Liver (tissue), 9 donors: ENCODE results near the gene AGBL4. TPM values are rescaled to one million over a fixed set of nuclear protein-coding genes. Genes with fewer than 3 reads are reported as not detected.

ENCODE experiments used
- DNase-seq: peaks from one replicate; pipeline ENCODE4 v3.0.0-alpha.2; 2017; ENCODE audit warnings: low spot score
- H3K27ac ChIP-seq, 2 donors: one replicate each; pipeline ENCODE4 v1.7.0; 2013; ENCODE audit warnings: inconsistent platforms in 2 of 2, low read length in 2 of 2, control low read depth in 1 of 2, low read depth in 1 of 2, mild to moderate bottlenecking in 1 of 2
- H3K27me3 ChIP-seq, 4 donors: one replicate each; pipeline versions ENCODE4 v1.6.1 to v1.7.0; 2013; ENCODE audit warnings: low read length in 3 of 4, inconsistent platforms in 1 of 4, mild to moderate bottlenecking in 1 of 4, moderate library complexity in 1 of 4; ENCODE audit not compliant: control insufficient read depth in 4 of 4, insufficient read depth in 4 of 4
- H3K36me3 ChIP-seq, 4 donors: one replicate each; pipeline versions ENCODE4 v1.6.1 to v1.7.0; 2013; ENCODE audit warnings: low read length in 3 of 4, mild to moderate bottlenecking in 3 of 4, low read depth in 1 of 4, moderate library complexity in 1 of 4; ENCODE audit not compliant: control insufficient read depth in 4 of 4, insufficient read depth in 3 of 4
- H3K4me1 ChIP-seq, 4 donors: one replicate each; pipeline versions ENCODE4 v1.6.1 to v1.7.0; 2013; ENCODE audit warnings: low read length in 3 of 4, mild to moderate bottlenecking in 3 of 4, moderate library complexity in 1 of 4; ENCODE audit not compliant: control insufficient read depth in 4 of 4, insufficient read depth in 4 of 4
- H3K4me3 ChIP-seq, 3 donors: one replicate each; pipeline versions ENCODE4 v1.6.1 to v1.7.0; 2013; ENCODE audit warnings: low read length in 3 of 3, control low read depth in 1 of 3, low read depth in 1 of 3, mild to moderate bottlenecking in 1 of 3
- H3K9ac ChIP-seq, 2 donors: one replicate each; pipeline ENCODE4 v1.7.0; 2013; ENCODE audit warnings: low read length in 2 of 2, mild to moderate bottlenecking in 2 of 2, moderate library complexity in 2 of 2, control low read depth in 1 of 2, low read depth in 1 of 2
- H3K9me3 ChIP-seq, 4 donors: one replicate each; pipeline versions ENCODE4 v1.6.1 to v1.7.0; 2013; ENCODE audit warnings: low read length in 3 of 4; ENCODE audit not compliant: control insufficient read depth in 4 of 4
- ATF3 ChIP-seq: IDR thresholded peaks from 2 replicates; pipeline ENCODE4 v1.6.1; 2016; ENCODE audit warnings: antibody characterized with exemption
- EGR1 ChIP-seq, 2 donors: IDR thresholded peaks; 2 replicates each; pipeline ENCODE4 v1.6.1; 2016 to 2018; ENCODE audit warnings: antibody characterized with exemption in 2 of 2, low read depth in 2 of 2
- FOXA1 ChIP-seq: IDR thresholded peaks from 2 replicates; pipeline ENCODE4 v1.6.1; 2016; ENCODE audit warnings: antibody characterized with exemption
- FOXA2 ChIP-seq: IDR thresholded peaks from 2 replicates; pipeline ENCODE4 v1.6.1; 2016; ENCODE audit warnings: antibody characterized with exemption
- GABPA ChIP-seq, 2 donors: IDR thresholded peaks in 1 of 2; conservative IDR thresholded peaks in 1 of 2; 2 replicates each; pipeline ENCODE4 v1.6.1; 2016; ENCODE audit warnings: antibody characterized with exemption in 2 of 2, mild to moderate bottlenecking in 1 of 2, moderate library complexity in 1 of 2
- HNF4A ChIP-seq, 2 donors: conservative IDR thresholded peaks; 2 replicates each; pipeline ENCODE4 v1.6.1; 2016; ENCODE audit warnings: antibody characterized with exemption in 2 of 2, mild to moderate bottlenecking in 2 of 2
- HNF4G ChIP-seq: IDR thresholded peaks from 2 replicates; pipeline ENCODE4 v1.6.1; 2016; ENCODE audit warnings: antibody characterized with exemption
- JUND ChIP-seq, 2 donors: IDR thresholded peaks; 2 replicates each; pipeline ENCODE4 v1.6.1; 2016; ENCODE audit warnings: antibody characterized with exemption in 2 of 2
- MAX ChIP-seq: IDR thresholded peaks from 2 replicates; pipeline ENCODE4 v1.6.1; 2016; ENCODE audit warnings: antibody characterized with exemption
- NR2F2 ChIP-seq: IDR thresholded peaks from 2 replicates; pipeline ENCODE4 v1.6.1; 2016; ENCODE audit warnings: antibody characterized with exemption
- RAD21 ChIP-seq, 2 donors: IDR thresholded peaks; 2 replicates each; pipeline ENCODE4 v1.6.1; 2016; ENCODE audit warnings: antibody characterized with exemption in 2 of 2, mild to moderate bottlenecking in 2 of 2
- REST ChIP-seq: IDR thresholded peaks from 2 replicates; pipeline ENCODE4 v1.6.1; 2016; ENCODE audit warnings: antibody characterized with exemption, mild to moderate bottlenecking
- TAF1 ChIP-seq: conservative IDR thresholded peaks from 2 replicates; pipeline ENCODE4 v1.6.1; 2016; ENCODE audit warnings: antibody characterized with exemption, mild to moderate bottlenecking
- YY1 ChIP-seq: IDR thresholded peaks from 2 replicates; pipeline ENCODE4 v1.6.1; 2016; ENCODE audit warnings: antibody characterized with exemption, mild to moderate bottlenecking
- WGBS: extraction: QIAGEN DNeasy Blood & Tissue Kit; methylation state at CpG from one replicate; pipeline ENCODE4 v1.1.7; 2013; 5-methylcytosine and 5-hydroxymethylcytosine counted together
- polyA plus RNA-seq, 2 donors: library from polyadenylated mRNA; stranded (reverse) in 1 of 2; unstranded in 1 of 2; fragments of 200-250 nt in 1 of 2; fragments of >200 nt in 1 of 2; fragmentation: Nextera tagmentation in 1 of 2; extraction: Ambion mirVana in 1 of 2; gene quantifications; one replicate each; pipeline versions ENCODE4 v1.2.1 to v1.2.3, GENCODE V29; 2013 to 2015
- total RNA-seq, 2 donors: library from RNA; depleted of rRNA; stranded (reverse); fragments of >200 nt; gene quantifications; one replicate each; pipeline ENCODE4 v1.2.3, GENCODE V29; 2014
- TF ChIP-seq, protein P1 (sequence below): IDR thresholded peaks from 2 replicates; pipeline ENCODE4 v1.6.1; 2016; ENCODE audit warnings: antibody characterized with exemption
- TF ChIP-seq, protein P2 (sequence below): fragments of 150-350 bp; IDR thresholded peaks from 2 replicates; pipeline ENCODE4 v1.5.1; 2017; ENCODE audit warnings: improper control_type of control experiment, low read depth, low read length; ENCODE audit not compliant: missing input control
- donor health status: healthy.
- donor health status: healthy.
- donor health status: healthy.
- donor health status: healthy.
- donor health status: healthy.

AGBL4 gene
- total and polyA plus RNA-seq, 4 donors = 0.75 to 0.76 TPM; not detected in 2

- WGBS = 95% methylated on average over 3 of the region's 3 CpGs
- Histone ChIP-seq H3K4me1 (peaks cover 0 to 3% (median under 1%) of the 10 kb centered on the region in 4 donors), H3K9me3 (no peaks in the 10 kb centered on the region), H3K36me3 (no peaks in the 10 kb centered on the region), H3K4me3 (no peak overlapping the region), H3K9ac (no peak overlapping the region), H3K27ac (no peak overlapping the region), H3K27me3 (no peaks in the 10 kb centered on the region)
- DNase-seq = no peak
- no peak for TF ChIP-seq MAX
- TF ChIP-seq HNF4G = no peak
- no peak for TF ChIP-seq NR2F2
- TF ChIP-seq, protein P1, sequence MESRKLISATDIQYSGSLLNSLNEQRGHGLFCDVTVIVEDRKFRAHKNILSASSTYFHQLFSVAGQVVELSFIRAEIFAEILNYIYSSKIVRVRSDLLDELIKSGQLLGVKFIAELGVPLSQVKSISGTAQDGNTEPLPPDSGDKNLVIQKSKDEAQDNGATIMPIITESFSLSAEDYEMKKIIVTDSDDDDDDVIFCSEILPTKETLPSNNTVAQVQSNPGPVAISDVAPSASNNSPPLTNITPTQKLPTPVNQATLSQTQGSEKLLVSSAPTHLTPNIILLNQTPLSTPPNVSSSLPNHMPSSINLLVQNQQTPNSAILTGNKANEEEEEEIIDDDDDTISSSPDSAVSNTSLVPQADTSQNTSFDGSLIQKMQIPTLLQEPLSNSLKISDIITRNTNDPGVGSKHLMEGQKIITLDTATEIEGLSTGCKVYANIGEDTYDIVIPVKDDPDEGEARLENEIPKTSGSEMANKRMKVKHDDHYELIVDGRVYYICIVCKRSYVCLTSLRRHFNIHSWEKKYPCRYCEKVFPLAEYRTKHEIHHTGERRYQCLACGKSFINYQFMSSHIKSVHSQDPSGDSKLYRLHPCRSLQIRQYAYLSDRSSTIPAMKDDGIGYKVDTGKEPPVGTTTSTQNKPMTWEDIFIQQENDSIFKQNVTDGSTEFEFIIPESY = no peak
- no peak for TF ChIP-seq YY1
- no peak for TF ChIP-seq HNF4A (conservative IDR thresholded peaks at IDR 0.05)
- no peak for TF ChIP-seq REST
- TF ChIP-seq, protein P2, sequence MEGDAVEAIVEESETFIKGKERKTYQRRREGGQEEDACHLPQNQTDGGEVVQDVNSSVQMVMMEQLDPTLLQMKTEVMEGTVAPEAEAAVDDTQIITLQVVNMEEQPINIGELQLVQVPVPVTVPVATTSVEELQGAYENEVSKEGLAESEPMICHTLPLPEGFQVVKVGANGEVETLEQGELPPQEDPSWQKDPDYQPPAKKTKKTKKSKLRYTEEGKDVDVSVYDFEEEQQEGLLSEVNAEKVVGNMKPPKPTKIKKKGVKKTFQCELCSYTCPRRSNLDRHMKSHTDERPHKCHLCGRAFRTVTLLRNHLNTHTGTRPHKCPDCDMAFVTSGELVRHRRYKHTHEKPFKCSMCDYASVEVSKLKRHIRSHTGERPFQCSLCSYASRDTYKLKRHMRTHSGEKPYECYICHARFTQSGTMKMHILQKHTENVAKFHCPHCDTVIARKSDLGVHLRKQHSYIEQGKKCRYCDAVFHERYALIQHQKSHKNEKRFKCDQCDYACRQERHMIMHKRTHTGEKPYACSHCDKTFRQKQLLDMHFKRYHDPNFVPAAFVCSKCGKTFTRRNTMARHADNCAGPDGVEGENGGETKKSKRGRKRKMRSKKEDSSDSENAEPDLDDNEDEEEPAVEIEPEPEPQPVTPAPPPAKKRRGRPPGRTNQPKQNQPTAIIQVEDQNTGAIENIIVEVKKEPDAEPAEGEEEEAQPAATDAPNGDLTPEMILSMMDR = no peak
- TF ChIP-seq GABPA (IDR thresholded peaks at IDR 0.05 in 1 of 2, conservative IDR thresholded peaks at IDR 0.05 in 1 of 2) = no peak
- TF ChIP-seq EGR1 (IDR thresholded peaks at IDR 0.05; ENCODE audit: low read depth in 2 of 2) = no peak
- TF ChIP-seq JUND (IDR thresholded peaks at IDR 0.05) = no peak
- no peak for TF ChIP-seq FOXA1
- TF ChIP-seq RAD21 (IDR thresholded peaks at IDR 0.05) = no peak
- TF ChIP-seq TAF1 = no peak
- no peak for TF ChIP-seq FOXA2
Measured at GRCh38 chr1:48953617-48954016, 1070.1 kb downstream of the AGBL4 start.

- Histone ChIP-seq H3K9ac (no peak overlapping the region), H3K36me3 (no peaks in the 10 kb centered on the region), H3K27ac (no peak overlapping the region), H3K4me1 (peaks cover 0 to 4% (median 2%) of the 10 kb centered on the region in 4 donors), H3K27me3 (no peaks in the 10 kb centered on the region), H3K9me3 (no peaks in the 10 kb centered on the region), H3K4me3 (no peak overlapping the region)
- no peak for DNase-seq
- 72% methylated on average over 1 of the region's 1 CpG for WGBS
- no peak for TF ChIP-seq REST
- TF ChIP-seq ATF3 = no peak
- TF ChIP-seq, protein P2 = no peak
- no peak for TF ChIP-seq RAD21 (IDR thresholded peaks at IDR 0.05)
- TF ChIP-seq, protein P1 = no peak
- TF ChIP-seq GABPA (IDR thresholded peaks at IDR 0.05 in 1 of 2, conservative IDR thresholded peaks at IDR 0.05 in 1 of 2) = no peak
- no peak for TF ChIP-seq JUND (IDR thresholded peaks at IDR 0.05)
Measured at GRCh38 chr1:48948562-48948961, 1075.2 kb downstream of the AGBL4 start.
